Measurements from ENCODE around the gene PRPSAP1.
"Not testable (repeated sequence)": the region's sequence is repeated elsewhere in the genome, so short reads cannot be mapped to it uniquely, and the experiment has no call there.

PRPSAP1 gene

DNA sequence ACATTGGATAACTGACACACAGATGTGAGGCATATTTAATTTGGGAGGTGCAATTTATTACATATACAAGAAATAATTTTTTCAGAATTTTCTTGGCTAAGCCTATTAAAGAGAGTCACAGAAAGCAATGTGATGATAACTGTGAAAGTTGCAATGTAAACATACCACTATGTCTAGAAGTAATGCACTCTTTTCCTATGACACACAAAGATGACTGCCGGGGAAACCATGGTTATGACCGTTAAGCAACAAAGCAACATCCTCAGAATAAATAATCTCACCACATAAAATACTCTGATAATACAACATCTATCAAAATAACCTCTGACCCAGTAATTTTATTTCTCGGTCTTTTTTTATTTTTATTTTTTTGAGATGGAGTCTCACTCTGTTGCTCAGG lies 35.1 kb downstream of the PRPSAP1 start:
- DNase-seq: no peak

DNA sequence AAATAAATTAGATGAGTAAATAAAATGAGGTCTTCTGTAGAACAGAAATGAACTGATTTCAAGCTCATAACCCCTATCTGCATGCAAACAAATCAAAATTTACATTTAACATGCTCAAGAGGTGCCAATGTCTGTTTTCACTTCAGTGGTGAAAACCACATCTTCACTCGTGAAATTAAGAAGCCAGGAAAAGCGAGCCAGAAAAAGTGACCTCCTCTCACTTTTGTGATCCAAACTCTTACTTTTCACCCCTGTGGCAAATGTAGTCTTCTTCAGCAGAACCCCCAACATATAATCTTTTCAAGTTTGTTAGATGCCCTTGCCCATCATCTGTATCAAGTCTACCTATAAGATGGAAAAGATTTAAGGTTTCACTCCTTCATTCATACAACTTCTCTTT lies 36.2 kb downstream of the PRPSAP1 start:
- DNase-seq: no peak

DNA sequence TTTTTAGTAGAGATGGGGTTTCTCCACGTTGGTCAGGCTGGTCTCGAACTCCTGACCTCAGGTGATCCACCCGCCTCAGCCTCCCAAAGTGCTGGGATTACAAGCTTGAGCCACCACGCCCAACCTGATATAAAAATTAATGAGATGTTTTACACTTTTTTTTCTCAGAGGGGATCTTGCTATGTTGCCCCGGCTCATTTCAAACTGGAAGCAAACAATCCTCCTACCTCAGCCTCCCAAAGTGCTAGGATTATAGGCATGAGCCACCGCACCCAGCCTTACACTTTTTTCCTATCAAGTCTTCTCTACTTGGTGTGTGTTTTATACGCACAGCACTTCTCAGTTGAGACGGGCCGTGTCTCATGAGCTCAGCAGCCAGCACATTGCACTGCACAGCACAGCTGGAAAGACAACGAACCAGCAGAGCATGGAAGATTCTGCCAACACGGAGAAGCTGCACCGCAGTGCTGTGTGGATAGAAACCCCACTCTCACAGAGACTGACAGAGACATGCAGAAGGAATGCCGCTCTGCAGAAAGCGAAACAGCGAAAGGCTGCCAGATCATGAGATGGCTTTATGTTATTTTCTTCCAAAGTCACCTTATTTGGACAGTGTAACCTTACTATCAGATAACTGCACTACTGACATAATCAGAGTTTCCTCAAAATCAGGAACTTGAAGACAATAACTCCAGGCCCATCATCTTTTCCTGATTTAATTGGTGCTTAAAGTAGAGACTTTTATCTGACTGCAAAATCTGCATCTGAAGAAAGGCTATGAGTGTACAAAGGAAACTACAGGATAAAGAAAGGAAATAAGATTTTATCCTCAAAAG lies 39.1 kb downstream of the PRPSAP1 start:
- DNase-seq: no peak

DNA sequence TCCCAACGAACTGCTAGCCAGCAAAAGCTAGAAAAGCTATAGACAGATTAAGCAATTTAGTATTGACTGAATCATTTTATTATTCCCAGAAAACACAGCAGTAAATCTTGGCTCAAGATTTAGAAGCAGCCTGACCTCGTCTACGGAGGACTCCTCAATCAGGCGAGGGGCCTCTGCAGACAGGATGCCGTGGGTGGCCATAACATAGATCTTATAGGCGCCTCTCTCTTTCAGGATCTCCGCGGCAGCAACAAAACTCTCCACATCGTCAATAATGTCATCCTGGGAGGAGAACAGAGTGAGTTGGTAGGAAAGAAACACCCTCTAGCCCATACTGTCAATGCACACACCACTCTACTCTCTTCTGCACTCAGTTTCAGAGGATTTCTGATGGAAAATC lies 41.0 kb downstream of the PRPSAP1 start:
- DNase-seq: no peak

DNA sequence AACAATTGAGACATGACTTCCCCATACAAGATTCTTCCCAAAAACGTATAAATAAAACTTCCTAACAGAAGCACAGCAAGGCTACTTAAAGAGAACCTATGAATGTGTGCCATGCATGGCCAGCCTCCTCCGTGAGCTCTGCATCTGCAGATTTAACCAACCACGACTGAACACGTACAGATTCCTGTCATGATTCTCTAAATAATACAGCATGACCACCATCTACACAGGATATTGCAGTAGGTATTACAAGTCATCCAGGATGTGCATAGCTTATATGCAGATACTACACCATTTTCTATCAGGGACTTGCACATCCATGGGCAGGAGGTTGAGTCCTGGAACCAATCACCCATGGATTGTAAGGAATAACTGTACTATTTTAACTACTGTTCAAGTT lies 44.3 kb downstream of the PRPSAP1 start:
- DNase-seq: no peak

DNA sequence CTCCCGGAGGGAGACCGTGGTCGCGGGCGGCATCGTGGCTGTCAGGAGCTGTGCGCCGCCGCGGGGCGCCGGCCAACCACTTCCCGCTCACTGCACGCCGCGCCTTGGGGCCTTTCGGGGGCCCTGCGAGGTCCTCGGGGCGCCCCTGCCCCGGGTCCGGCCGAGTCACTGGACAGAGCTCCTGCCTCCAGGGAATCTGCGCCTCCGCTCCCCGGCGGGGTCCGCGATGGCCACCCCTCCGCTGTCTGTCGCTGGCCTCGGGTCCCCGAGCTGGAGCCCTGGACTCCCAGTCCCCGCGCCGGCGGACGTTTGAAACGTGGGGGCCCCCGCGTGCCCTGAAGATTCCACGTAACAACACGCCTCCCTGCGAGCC lies 45.8 kb downstream of the PRPSAP1 start, which contains the start of gene QRICH2:
QRICH2 (minus strand) TSS at position 311 of the 373 bp plus-strand sequence; CDS start at position 33, 278 bp downstream.
- DNase-seq: no peak

DNA sequence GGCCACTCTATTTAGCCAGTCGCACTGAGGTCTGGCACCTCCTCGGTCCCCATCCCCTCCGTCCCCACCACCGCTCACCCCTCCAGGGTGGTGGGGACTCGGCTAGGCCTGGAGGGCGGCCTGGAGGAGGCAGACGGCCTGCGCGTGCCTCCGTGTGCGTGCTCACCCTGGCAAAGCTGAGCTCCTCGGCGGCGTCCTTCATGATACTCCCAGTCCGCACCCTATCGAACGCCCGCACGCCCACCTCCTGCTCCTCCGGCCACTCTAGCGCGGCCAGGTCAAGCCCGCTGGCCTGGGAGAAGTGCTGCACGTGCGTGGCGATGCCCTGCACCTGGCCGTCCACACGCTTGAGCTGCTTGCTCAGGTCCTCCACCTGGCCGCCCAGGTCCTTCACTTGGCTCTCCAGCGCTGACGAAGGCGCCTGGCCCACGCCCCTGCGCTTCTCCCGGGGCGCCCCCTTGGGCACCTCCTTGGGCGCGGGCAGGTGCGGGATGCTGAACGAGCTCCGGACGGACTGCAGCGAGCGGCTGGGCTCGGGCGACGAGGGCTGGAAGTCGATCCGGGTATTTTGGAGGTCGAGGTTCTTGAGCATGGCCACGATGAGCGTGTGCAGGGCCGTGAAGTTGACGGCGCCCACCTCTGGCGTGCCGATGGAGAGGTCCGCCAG lies 46.3 kb downstream of the PRPSAP1 start:
- DNase-seq: no peak

DNA sequence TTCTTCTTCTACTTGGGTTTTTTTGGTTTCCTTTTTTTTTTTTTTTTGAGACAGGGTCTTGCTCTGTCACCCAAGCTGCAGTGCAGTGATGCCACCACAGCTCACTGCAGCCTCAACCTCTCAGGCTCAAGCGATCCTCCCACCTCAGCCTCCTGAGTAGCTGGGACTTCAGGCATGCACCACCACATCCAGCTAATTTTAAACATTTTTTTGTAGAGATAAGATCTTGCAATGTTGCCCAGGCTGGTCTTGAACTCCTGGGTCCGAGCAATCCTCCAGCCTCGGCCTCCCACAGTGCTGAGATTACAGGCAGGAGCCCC lies 48.6 kb downstream of the PRPSAP1 start:
- DNase-seq: not testable (repeated sequence)

DNA sequence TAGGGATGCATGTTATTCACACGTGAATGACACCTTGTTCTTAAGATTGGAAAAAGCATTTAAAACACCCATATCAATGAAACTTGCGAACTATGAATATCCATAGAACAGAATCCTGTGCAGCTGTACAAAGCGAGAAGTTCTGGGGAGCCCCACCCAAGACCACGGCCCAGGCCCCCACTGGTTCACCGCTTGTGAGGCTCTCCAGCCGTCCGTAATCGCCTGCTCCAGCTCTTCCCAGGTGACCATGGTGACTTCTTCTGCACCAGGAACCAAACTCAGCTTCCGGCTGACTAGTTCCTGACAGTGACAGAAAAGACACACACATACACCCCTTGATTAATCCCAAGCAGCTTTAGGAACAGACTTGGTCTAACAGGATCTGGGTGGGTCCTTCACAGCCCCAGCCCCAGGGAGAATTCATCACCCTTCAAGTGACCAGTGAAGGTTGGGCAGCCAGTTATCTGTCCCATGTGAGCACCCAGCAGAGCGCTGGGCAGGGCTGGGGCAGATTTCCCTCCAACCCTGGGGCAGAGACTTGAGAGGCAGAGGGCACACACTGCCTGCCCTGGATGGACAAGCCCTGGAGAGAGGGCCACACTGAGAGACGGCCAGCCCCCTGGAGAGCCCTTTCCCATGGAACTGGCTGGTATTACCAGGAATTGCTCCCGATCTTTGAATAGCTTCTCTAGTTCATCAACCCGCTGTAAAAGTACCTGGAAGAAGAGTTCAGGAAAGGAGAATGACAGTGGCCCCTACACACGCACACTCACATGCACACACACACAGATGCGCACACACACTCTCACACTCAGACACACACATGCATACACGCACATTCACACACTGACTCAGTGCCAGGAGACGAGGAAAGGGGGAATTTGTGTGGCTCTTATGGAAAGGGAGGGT lies 49.2 kb downstream of the PRPSAP1 start:
- no peak for DNase-seq

DNA sequence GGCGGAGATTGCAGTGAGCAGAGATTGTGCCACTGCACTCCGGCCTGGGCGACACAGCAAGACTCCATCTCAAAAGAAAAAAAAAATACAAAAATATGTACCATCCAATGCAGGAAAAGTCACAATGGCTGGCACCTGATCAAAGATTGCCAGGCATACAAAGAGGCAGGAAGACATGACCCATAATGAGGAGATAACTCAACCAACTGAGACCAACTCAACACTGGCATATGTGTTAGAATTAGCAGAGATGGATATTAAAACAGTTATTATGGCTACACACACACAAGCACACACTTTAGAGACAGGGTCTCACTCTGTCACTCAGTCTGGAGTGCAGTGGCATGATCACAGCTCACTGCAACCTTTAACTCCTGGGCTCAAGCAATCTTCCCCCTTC lies 56.3 kb downstream of the PRPSAP1 start:
- DNase-seq: no peak

DNA sequence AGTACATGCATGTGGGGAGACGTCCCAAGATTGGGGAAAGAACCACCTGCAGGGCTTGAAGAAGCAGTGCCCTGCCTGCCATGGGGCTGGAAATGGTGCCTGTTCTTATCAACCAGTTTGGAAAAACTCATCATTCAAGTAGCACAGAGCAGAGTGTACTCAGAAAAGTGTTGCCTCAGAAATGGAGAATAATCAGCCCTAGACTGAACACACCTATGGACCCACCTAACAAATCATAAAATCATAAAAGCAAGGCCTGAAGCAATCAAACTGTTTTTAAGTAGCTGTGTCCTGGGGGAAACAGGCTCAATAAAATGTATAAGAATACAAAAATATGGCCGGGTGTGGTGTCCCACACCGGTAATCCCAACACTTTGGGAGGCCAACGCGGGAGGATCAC lies 56.8 kb downstream of the PRPSAP1 start:
- no peak for DNase-seq

DNA sequence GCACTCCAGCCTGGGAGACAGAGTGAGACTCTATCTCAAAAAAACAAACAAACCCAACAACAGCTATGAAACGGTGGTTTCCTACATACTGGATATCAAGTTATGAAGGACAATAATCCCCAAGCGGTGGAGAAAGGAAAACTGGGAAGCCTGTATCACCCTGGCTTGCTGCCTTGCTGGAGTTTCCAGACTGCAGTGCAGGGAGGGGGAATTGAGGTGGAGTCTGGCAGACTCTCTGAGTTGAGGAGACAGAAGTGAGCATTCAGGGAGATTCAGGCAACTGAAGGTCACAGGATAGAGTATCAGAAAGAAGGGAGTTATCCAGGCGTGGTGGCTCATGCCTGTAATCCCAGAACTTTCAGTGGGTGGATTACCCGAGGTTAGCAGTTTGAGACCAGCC lies 57.5 kb downstream of the PRPSAP1 start:
- DNase-seq: no peak

DNA sequence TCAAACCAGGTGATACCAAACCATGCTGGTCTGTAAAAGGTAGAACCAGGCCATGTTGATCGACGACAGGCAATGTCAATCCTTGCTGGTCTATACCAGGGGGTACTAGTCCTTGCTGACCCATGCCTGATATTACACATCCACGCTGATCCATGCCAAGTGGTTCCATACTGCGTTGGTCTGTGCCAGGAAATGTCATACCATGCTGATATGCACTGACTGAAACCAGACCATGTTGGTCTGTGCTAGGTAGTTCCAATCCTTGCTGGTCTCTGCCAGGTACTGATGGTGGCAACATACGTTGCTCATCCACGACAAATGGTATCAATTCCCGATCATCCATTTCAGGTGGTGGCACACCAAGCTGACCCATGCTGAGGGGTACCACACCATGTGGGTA lies 60.6 kb downstream of the PRPSAP1 start:
- no peak for DNase-seq

DNA sequence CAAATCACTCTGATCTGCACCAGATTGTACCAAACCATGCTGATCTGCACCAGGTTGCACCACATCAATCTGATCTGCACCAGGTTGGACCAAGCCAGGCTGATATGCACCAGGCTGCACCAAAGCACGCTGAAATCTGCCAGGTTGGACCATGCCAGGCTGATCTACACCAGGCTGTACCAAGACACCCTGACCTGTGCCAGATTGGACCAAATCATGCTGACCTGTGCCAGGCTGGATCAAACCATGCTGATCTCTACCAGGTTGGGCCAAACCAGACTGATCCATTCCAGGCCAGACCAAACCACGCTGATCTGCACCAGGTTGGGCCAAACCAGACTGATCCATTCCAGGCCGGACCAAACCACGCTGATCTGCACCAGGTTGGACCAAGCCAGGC lies 61.1 kb downstream of the PRPSAP1 start:
- no peak for DNase-seq

DNA sequence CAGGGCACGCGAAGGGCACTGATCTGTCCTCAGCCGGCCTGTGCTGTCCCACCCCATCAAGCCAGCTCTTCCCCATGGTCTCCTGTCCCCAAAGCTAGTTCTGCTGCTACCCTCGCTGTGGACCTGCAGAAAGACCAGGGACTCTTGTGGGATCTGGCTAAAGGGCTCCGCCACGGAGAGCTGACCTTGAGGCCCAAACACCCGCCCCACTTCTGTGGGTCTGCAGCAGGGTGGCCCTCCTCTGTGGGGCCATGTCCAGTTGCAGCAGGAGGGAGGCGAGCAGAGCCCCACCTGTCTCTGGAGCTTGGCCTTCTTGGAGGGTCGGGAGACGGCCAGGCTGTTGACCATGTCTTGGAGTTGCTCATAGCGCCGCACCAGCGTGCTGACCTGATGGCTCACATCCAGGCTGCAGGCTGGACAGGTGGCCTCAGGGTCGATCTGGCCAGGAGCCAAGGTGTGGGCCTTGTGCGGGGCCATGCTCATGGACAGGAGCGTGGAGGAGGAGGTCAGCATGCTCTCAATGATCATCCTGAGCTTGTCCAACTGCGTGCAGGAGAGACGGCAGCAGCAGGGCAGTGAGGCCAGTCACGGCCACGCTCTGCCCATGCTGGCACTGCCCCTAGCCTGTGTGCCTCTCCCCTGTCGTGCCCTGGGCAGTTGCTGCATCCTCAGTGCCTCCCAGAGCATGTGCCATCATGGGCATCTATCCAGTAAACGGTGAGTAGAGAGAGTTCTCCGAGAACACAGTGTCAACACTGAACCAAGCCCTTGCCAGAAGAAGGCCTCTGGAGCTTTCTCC lies 71.9 kb downstream of the PRPSAP1 start:
- DNase-seq: no peak

DNA sequence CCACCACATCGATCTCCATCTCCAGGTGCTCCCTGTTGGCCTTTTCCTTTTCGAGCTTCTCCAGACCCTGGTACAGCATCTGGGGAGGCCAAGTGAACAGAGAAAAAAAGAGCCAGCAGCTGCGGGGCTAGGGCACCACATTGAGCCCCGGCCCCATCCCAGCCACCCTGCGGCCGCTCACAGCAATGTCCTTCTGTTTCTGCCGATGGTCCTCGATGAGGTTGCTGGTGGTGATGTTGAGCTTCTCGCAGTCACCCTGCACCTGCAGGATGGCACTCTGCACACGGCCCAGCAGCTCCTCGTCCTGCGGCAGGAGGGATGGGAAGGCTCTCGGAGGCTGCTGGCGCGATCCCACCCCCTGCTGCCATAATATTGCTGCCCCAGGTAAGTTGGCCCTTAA lies 73.1 kb downstream of the PRPSAP1 start:
- DNase-seq: no peak

DNA sequence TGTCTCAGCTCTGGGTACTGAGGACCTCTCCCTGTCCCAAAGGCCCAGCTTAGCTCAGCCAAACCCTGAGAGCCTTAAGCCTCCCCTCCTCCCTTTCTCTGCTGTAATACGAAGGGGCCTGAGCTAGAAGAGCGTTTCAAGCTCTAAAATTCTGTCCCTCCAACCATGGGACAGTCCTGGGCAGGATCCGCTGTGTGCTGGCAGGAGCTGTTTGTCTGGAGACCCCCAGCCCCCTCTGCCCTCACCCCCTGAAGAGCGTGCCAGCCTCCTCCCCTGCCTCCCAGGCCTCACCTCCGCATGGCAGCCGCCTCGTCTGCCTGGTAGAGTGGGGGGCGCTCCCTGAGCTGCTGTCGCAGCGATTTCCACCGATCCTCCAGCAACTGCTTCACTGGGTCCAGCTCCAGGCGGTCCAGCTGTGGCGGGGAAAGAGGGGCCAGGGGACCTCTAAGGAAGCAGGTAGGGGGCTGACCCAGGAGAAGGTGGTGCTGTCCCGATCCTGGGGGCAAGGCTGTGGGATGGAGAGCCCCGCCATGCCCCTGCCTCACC lies 73.9 kb downstream of the PRPSAP1 start:
- DNase-seq: no peak

DNA sequence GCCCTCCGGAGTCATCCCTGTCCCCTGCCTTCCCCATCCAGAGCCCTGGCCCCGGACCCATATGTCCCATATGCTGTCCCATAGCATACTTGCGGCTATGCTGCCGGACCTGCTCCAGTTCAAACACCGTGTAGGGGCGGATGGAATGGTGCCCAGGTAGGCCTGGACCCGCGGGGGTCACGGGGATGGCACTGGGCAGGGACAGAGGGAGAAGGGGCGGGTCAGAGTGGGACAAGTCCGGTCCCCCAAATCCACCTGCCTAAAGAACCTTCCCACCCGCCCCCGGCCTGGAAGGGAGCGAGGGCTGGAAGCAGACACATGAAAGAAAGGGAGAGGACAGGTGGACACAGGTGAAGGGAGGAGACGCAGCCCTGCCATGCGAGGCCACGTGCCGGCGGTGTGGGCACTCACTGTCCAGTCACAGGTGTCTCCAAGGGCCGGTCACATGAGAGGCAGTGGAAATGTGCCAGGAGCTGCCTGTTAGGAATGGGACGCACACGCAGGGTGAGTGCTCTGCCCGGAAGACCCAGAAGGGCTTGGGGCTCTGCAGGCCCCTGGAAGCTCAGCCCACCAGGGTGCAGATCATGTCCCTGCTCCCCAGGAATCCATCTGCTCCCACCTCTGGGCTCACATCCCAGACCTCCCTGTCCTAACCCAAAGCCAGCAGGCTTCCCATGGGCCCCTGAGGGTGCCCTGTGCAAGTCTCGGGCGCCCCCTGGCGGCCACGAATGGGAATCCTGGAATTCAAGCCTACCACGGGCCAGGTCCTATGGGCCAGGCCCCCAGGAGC lies 74.6 kb downstream of the PRPSAP1 start:
- peak; percentile 63 to 84 (median 75) for DNase-seq

DNA sequence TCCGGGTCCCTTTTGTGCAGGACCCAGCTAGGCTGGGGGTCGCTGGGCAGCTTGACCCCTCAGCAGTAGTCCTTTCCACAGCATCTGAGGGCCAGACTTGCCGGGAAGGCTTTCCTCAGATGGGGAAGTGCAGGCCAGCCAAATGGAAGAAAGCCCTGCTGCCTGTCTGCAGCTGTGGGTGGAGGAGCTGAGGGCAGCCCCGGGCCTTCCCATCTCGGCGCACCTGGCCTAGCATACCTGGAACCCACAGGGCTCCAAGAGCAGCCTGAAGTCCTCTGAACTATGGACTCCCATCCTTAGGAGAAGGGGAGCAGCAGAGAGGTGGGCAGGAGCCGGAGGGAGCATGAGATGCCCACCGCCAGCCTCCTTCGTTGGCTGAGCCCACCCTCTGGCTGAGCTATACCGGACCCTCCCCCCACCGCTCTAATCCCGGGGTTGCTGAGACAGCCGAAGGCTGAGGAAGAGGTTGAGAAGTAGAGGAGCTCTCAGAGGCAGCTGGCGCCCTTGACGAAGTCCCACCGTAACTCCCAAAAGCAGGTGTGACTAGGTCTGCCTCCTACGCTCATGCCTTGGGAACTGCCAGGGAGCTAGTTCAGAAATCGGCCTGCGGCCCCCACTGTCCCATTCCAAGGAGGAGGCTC lies 75.3 kb downstream of the PRPSAP1 start:
- no peak for DNase-seq

DNA sequence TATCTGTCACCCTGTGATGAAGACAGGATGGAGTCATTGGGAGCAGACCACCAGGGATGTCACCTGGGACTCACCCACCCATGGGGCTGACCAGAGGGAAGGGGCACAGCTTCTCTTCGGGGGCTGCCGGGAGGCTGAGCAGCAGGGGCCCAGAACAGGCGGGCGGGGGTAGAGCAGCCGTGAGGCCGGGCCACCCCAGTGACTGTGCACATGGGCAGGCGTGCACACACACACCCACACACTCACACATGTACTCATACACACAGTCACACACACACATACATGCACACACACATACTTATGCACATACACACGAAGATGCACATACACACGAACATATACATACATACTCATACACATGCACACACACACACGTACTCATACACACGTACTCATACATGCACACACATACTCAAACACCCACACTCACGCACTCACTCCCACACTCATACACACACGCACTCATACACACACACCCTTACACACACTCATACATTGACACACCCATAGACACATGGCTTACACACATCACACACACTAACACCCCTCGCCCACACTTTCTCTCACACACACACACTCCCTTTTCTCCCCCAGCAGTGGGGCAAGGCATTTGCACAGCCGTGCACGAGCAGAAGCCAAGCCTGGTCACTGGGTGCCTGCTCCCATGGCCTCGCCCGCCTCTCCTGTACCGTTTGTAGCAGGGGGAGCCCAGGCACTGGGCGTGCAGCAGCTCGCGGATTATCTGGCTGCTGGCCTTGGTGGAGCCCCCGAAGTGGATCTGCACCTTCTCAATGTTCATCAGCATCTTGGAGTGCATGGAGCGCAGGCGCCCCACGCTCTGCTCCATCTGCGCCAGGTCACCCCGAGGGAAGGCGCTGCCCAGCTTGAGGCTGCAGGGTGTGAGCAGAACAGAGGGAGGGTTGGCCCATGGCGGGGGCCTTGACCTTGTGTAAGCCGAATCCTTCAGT lies 76.1 kb downstream of the PRPSAP1 start:
- peak in 1 of 5 donors; percentile 18 for DNase-seq

Measured in T-helper 1 cell (primary cell).